GM18526 (cell line): ENCODE measurements around the gene ENOSF1.

ENCODE experiments used
- POLR2A ChIP-seq: IDR thresholded peaks from 3 replicates; pipeline ENCODE4 v1.6.1; 2011; ENCODE audit not compliant: insufficient read length; ENCODE audit errors: extremely low read depth

The ENOSF1 gene

DNA sequence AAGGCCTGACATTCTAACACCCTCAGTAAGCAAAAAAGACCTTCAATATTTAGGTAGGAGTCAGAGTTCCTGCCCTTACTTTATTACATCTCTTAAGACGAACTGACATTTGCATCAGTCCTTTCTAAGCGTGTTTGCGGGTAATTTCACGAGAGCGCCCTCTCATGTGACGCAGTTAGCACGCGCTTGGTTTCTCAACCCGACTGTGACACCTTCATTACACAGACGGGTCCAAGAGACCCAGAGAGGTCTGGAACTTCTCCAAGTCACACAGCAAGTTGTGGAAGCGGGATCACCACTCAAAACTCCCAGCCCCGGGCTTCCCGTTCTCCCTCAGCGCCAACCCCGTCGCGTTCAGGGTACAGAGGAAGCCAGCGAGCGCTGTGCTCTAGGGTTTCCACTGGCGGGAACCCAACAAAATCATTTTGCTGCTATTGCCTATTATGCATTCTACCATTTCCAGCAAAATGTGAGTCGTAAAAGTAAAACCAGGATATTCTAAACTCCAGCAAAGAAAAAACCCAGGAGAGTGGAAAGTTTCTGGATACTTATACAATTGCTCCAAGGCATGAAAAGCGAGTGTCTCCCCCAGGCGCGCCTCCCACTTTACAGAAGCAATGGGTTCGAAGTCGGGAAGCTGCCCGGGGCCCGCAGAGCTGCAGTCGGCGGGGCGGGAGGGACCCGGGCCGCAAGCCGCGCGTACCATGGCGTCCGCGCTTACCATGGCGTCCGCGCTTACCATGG is 601 bp downstream of the ENOSF1 start:
- no peak for TF ChIP-seq POLR2A

DNA sequence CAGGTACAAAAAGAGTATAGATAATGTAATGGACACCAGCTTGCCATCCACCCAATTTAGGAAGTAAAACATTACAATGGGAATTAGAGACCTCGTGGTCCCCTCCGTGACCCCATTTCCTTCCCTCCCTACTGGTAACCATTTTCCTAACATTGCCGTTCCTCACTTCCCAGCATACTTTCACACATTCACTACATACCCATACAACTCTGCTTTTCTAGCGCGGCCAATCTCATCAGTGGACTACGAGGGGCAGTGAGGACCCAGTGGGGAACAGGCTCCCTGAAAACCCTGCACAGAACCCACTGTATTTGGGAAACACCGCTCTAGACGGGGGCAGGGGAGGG is 1.1 kb downstream of the ENOSF1 start:
- no peak for TF ChIP-seq POLR2A

DNA sequence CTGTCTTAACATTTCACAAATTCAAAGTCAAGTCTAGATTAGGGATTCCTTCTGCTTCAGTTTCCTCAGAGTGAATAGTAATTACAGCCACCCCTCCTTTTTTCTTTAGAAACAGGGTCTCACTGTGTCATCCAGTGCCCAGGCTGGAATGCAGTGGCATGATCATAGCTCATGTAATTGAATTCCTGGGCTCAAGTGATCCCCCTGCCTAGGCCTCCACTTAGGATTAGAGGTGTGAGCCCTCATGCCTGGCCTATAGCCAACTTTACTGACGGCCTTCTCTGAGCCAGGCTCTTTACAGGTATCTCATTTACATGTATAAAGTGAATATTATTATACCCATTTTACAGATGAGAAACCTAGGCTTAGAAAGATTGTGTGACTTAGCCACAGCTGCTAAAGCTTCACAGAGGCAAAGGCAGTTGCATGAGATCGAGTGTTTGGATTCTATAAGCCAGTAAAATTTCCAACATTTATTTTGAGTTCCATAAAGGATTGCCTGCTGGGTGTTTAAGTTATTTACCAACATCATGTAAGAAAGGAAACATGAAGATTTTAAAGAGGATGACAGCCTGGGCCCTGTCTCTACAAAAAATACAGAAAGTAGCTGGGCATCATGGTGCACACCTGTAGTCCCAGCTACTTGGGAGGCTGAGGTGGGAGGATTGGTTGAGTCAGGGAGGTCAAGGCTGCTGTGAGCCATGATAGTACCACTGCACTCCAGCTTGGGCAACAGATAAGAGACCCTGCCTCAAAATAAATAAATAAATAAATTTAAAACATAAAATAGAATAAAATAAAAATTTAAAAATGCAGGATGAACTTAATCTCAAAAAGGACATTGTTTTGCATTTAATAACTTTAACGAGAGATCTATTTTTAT is 1.8 kb downstream of the ENOSF1 start:
- no peak for TF ChIP-seq POLR2A

DNA sequence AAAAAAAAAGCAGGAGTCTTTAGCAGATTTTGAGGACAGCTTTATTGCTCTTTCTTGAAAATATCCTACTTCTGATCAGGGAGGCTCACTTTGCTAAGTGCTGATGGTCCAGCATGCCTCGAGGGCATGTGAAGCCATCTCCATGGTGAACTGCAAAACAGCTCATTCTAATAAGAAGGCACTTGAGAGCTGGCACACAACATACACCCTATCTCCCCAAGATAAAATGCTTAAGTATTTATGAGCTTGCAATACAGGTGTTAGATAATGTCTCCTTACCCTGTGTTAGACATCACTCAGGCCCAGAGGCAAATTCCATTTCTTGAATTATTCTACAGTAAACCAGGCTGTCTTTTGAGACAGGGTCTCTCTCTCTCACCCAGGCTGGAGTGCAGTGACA is 2.7 kb downstream of the ENOSF1 start:
- TF ChIP-seq POLR2A = no peak

DNA sequence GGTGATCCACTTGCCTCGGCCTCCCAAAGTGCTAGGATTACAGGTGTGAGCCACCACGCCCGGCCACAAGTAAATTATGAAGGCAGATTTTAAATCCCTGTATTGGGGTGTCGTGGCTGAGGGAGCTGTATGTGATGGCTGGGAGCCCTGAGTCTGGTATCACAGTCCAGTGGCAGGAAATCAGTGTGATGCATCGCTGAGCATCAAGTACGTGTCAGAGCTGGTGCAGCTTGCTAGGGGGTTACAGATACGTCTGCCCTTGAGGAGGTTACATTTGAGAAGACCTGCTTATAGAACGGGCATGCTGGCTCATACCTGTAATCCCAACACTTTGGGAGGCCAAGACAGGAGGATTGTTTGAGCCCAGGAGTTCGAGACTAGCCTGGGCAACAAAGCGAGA is 4.3 kb downstream of the ENOSF1 start:
- no peak for TF ChIP-seq POLR2A

DNA sequence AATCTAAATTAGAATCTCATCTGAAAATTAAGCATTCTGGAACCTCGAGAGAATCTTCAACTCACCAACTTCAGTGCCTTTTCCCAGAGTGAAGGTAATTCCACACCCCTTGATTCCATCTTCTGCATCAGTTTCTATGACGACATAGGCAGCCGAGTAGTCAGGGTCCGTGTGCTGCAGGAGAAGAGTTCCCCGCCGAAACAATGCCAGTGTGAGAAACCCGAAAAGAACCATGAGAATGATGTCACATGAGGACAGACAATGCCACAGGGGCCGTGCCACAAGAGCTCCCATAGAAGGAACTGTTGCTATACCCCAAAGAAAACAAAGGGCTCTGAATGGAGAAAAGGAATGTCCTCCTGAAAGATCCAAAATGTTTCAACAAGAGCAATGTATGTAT is 6.0 kb downstream of the ENOSF1 start:
- TF ChIP-seq POLR2A = no peak

DNA sequence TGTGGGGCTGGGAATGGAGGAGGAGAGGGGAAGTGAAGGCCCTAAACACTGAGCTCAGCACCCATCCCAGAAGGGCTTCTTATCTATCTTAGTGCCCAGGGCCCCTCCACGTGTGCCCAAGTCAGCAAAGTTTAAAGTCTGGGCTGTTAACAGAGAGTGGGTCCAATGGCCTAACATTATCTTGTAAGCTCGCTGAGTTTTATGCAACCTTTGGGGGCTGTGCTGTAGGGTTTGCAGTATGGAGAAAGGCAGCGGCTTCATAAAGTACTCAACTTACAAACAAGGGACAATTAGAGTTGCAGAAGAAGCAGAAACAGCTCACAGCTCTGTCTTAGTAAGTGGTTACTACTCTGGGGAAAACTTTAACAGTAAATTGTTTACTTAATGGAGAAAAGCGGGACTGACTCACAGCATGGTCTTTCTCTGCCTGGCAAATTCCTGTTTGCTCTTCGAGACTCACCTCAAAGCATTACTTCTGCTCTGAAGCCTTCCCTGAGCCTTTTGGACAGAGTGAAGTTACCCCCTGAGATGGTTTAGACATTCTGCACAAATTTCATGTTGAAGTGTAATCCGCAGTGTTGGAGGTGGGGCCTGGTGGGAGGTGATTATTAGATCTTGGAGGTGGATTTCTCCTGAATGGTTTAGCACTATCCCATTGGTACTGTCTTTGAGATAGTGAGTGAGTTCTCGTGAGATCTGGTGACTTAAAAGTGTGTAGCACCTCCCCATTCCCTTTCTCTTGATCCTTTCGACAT is 9.0 kb downstream of the ENOSF1 start:
- no peak for TF ChIP-seq POLR2A

DNA sequence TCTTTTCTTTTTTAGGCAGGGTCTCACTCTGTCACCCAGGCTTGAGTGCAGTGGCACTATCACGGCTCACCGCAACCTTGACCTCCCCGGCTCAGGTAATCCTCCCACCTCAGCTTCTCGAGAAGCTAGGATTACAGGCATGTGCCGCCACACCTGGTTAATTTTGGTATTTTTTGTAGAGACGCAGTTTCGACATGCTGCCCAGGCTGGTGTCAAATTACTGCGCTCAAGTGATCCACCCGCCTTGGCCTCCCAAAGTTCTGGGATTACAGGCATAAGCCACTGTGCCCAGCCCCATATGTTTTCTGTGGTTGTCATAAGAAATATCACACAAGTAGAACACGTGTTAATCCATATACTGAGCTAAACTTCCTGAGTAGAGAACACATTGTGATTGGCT is 14.6 kb downstream of the ENOSF1 start:
- no peak for TF ChIP-seq POLR2A

DNA sequence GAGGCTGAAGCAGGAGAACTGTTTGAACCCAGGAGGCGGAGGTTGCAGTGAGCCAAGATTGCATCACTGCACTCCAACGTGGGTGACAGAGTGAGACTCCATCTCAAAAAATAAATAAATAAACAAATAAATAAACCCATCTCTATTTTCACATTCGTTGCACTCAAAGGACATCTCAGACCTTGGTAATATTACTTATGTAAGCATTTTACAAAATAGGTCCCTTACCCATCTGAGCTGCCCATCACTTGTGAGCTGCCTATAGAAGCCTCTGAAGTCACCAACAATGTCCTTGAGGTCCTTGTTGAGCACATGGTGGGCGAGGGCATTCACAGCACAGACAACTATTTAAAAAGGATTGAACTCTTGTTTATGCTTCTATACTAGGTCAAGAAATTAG is 15.4 kb downstream of the ENOSF1 start:
- TF ChIP-seq POLR2A = no peak

DNA sequence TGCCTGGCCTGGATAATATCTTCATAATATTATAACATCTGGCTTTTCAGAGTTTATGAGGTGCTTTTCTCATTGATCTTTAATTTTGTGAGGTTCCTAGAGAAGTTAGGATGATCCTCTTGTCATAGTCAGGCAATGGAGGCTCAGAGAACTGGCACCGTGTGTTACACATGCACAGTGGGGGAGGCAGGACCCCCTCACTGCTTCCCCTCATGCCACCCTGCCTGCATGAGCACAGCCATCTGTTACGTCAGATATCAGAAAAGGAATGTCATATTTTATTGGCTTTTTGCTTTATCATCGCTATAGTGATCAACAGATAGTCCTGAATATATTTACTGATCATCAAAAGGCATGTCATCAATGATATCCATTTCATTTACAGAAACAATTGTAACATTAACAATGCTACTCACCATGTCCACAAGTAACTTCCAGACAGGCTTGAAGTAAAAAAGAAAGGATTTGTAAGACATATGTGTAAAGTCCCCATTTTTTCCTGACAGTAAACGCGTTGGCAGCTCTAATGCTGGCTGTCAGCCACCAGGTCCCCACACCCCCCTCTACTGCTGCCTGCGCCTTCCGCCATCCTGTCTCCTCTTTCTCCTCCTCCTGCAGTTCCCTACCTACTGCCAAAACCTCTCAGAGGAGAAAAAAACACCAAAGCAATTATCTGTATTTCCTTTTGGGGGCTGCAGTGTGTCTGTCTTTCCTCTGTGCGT is 18.8 kb downstream of the ENOSF1 start:
- no peak for TF ChIP-seq POLR2A

DNA sequence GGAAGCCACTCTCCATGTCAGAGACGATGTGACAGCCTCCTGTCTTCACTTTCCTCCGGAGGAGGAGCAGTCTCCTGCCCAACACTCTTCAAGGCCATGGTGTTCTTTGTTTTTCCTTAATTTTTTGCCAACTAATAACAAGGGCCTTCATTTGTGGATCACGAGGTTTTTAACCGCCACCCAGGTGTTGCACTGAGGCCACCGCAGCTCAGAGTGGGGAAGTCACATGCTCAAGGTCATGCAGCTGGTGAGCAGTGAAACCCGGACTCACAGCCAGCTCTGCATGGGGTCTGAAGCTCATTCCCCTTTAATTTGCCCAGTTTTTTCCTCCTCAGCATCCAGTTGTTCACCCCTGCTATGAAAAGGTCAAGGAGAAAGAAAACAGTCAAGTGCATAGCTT is 19.6 kb downstream of the ENOSF1 start:
- TF ChIP-seq POLR2A = no peak

DNA sequence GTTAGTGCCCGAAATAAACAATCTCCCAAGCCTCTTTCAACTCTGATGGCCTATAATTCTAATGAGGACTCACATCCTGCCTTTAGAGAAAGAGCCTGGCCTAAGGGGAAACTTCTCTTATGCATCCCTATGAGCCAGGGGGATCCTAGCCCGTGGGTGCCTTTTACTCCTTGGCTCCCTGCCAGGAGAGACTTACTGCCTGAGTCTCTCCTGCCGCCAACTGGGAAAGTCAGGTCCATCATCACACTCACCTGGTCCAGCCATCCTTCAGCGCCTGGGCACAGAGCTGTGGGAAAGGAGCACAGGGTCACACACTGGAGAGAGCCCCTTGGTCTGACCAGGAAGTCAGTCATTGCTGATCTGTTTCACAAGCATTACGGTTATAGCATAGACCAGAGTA is 24.1 kb downstream of the ENOSF1 start:
- no peak for TF ChIP-seq POLR2A

DNA sequence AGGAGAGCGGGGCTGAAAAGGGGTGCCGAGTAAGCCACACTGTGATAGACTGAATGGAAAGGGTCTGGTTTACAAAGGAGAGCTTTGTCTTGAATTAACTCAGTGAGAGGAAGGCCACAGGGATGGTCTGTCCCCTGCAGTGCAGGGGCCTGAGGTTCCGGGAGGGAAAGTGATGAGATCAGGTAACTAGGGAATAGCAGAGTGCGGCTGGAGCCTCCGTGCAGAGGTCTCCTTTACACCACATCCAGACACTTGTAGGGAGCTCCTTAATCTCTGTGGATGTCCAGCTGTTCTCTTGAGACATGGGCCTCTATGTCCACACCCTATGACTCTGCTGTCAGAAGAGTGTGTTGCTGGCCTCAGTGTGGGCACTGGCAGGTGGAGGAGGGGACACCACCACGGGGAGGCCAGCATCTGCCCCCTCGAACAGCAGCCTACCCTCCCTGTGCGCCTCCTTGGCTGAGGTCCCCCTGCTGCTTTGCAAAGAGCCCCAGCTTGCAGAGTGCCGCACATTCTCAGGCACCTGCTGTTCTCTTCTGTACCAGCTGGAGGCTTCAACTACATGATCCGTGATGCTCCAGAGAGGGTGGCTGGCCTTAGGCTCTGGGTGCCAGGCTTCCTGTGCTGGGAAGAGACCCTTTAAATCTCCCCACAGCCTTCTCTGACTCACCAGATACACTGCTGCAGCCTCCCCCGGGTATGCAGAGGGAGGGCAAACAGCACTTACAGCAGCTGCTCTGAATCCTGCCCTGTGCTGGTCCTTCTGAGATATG is 25.9 kb downstream of the ENOSF1 start:
- no peak for TF ChIP-seq POLR2A

DNA sequence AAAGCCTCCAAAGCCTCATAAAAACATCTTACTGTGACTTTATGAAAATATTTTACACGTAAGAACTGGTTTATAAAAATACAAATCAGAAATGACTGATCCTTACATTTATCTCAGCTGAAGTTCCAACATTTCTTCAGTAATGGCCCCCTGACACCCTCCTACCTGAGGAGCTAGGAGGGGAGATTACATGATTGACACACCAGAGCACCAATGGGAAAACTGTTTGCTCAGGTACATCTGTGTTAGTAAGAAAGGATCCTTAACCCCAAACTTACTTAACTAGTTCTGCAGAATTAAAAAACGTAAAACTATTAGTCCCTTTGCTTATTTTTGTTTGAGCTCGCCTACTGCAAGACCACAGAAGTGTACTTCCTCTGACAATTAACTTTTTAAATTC is 27.0 kb downstream of the ENOSF1 start:
- TF ChIP-seq POLR2A = no peak
